Stimulated activated CD4-positive, alpha-beta T cell treated with anti-CD3 and anti-CD28 coated beads, Interleukin-1b, Interleukin-23, amount 100 ng/mL, for 48 hours (primary cell): ENCODE measurements around the gene MACROD2.

Experiments
- DNase-seq: peaks from one replicate; pipeline ENCODE4 v3.0.0-alpha.2; 2020

MACROD2 gene

GRCh38 chr20:14783766-14784165 lies 788.5 kb downstream of the MACROD2 start:
- no peak for DNase-seq

GRCh38 chr20:14785065-14785743 lies 789.9 kb downstream of the MACROD2 start:
- no peak for DNase-seq

GRCh38 chr20:14790190-14790589 lies 794.9 kb downstream of the MACROD2 start:
- DNase-seq, result no peak

- no peak for DNase-seq
Measured at GRCh38 chr20:14790771-14791620, 795.7 kb downstream of the MACROD2 start.

GRCh38 chr20:14792915-14793314 lies 797.6 kb downstream of the MACROD2 start:
- DNase-seq, result no peak

- no peak for DNase-seq
Measured at GRCh38 chr20:14799545-14800216, 804.4 kb downstream of the MACROD2 start.

- no peak for DNase-seq
Measured at GRCh38 chr20:14800707-14801425, 805.5 kb downstream of the MACROD2 start.

GRCh38 chr20:14801591-14802325 lies 806.4 kb downstream of the MACROD2 start:
- DNase-seq, result no peak

- DNase-seq, result no peak
Measured at GRCh38 chr20:14807224-14807623, 811.9 kb downstream of the MACROD2 start.

- DNase-seq, result no peak
Measured at GRCh38 chr20:14815340-14815739, 820.0 kb downstream of the MACROD2 start.

- no peak for DNase-seq
Measured at GRCh38 chr20:14816471-14816870, 821.2 kb downstream of the MACROD2 start.

- no peak for DNase-seq
Measured at GRCh38 chr20:14817101-14817500, 821.8 kb downstream of the MACROD2 start.

GRCh38 chr20:14820771-14821170 lies 825.5 kb downstream of the MACROD2 start:
- no peak for DNase-seq

GRCh38 chr20:14821251-14821650 lies 825.9 kb downstream of the MACROD2 start:
- DNase-seq, result no peak

GRCh38 chr20:14824996-14825395 lies 829.7 kb downstream of the MACROD2 start:
- DNase-seq, result no peak

GRCh38 chr20:14826543-14827313 lies 831.4 kb downstream of the MACROD2 start:
- DNase-seq, result no peak

- DNase-seq, result no peak
Measured at GRCh38 chr20:14828459-14828858, 833.1 kb downstream of the MACROD2 start.

GRCh38 chr20:14829906-14830305 lies 834.6 kb downstream of the MACROD2 start:
- DNase-seq, result no peak

GRCh38 chr20:14830466-14830865 lies 835.1 kb downstream of the MACROD2 start:
- no peak for DNase-seq

- DNase-seq, result no peak
Measured at GRCh38 chr20:14830899-14831298, 835.6 kb downstream of the MACROD2 start.

GRCh38 chr20:14832630-14833029 lies 837.3 kb downstream of the MACROD2 start:
- DNase-seq, result no peak
